HUES6 (cell line): Measurements from ENCODE around the gene MED13L.

Source experiments
- H3K27ac ChIP-seq: 2 replicates; pipeline ENCODE4 v1.7.0; 2013; ENCODE audit warnings: low read depth, mild to moderate bottlenecking, low read length, inconsistent platforms
- H3K27me3 ChIP-seq: 2 replicates; pipeline ENCODE4 v1.6.1; 2013; ENCODE audit warnings: low read length; ENCODE audit not compliant: control insufficient read depth, insufficient read depth
- H3K36me3 ChIP-seq: 2 replicates; pipeline ENCODE4 v1.6.1; 2013; ENCODE audit warnings: low read length; ENCODE audit not compliant: control insufficient read depth, insufficient read depth
- H3K4me1 ChIP-seq: 2 replicates; pipeline ENCODE4 v1.6.1; 2013; ENCODE audit warnings: low read length; ENCODE audit not compliant: control insufficient read depth, insufficient read depth
- H3K4me3 ChIP-seq: 2 replicates; pipeline ENCODE4 v1.5.1; 2013; ENCODE audit warnings: low read depth, low read length
- H3K9ac ChIP-seq: one replicate; pipeline ENCODE4 v1.6.1; 2013; ENCODE audit warnings: mild to moderate bottlenecking, low read length
- H3K9me3 ChIP-seq: 2 replicates; pipeline ENCODE4 v1.6.1; 2013; ENCODE audit warnings: low read depth, low read length; ENCODE audit not compliant: control insufficient read depth, insufficient read depth

Gene MED13L

DNA sequence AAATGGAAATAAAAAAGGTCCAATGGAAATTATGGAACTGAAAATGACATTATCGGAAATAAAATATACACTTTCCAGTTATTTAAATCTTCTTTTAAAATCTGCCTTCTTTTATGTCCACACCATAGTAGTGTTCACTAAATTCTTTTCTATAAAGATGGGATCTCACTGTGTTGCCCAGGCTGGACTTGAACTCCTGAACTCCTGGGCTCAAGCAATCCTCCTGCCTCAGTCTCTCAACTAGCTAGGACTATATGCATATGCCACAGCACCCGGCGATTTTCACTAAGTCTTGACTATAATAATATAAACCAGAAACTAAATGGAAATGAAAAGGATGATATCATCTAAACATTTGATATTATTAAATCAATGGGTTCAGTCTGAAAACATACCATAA, 188.4 kb downstream of the MED13L start:
- Histone ChIP-seq H3K27me3 (no peaks in the 10 kb centered on the region), H3K27ac (no peak overlapping the region), H3K9ac (no peak overlapping the region), H3K36me3 (no peaks in the 10 kb centered on the region), H3K4me3 (no peak overlapping the region), H3K4me1 (peaks cover 7% of the 10 kb centered on the region), H3K9me3 (no peaks in the 10 kb centered on the region)

- Histone ChIP-seq H3K27ac (no peak overlapping the region), H3K27me3 (no peaks in the 10 kb centered on the region), H3K9ac (no peak overlapping the region), H3K4me1 (peaks cover 7% of the 10 kb centered on the region), H3K9me3 (no peaks in the 10 kb centered on the region), H3K4me3 (no peak overlapping the region), H3K36me3 (no peaks in the 10 kb centered on the region)
These were observed 189.5 kb downstream of the MED13L start for GRCh38 chr12:116087962-116088361.

DNA sequence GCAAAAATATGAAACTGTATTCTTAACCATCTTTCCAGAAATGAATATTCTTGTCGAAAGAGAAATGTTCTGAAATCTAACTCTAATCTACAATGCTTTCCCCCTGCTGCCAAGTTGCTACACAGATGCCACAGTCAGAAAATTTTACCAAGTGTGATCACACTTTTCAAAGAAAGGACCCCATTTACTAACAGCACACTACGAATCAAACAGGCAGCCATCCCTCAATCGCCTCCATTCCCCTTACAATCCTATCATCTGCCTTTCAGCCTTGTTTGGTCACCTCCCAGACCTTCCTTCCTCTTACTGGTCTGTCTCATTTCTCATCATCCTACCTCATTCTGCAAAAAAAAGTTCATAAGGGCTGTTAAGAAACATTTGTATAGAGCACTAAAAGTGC, 190.1 kb downstream of the MED13L start:
- H3K4me3 ChIP-seq, result no peak overlapping the region
- no peaks in the 10 kb centered on the region for H3K36me3 ChIP-seq
- peaks cover 7% of the 10 kb centered on the region for H3K4me1 ChIP-seq
- H3K27ac ChIP-seq, result no peak overlapping the region
- H3K27me3 ChIP-seq, result no peaks in the 10 kb centered on the region
- H3K9me3 ChIP-seq, result no peaks in the 10 kb centered on the region
- H3K9ac ChIP-seq, result no peak overlapping the region

DNA sequence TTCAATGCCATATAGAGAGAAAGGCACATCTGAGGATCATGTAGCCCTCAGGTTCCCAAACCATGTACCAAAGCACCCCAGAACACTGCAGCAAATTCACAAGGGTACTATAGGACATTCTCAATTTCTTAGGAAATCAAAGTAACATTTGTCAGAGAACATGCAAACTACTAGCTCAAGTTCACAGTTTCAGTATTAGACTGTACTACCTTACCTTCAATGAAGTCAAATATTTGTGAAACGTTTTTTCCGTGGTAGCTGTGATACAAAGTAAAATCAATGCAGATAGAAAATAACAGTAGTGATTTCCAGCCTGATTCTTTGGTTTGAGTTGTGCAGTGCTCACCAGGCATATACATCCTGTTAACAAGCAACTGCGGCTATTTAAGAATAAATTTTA, 197.1 kb downstream of the MED13L start:
- Histone ChIP-seq H3K4me1 (peaks cover 6% of the 10 kb centered on the region), H3K27ac (no peak overlapping the region), H3K9me3 (no peaks in the 10 kb centered on the region), H3K9ac (no peak overlapping the region), H3K36me3 (no peaks in the 10 kb centered on the region), H3K4me3 (no peak overlapping the region), H3K27me3 (no peaks in the 10 kb centered on the region)

DNA sequence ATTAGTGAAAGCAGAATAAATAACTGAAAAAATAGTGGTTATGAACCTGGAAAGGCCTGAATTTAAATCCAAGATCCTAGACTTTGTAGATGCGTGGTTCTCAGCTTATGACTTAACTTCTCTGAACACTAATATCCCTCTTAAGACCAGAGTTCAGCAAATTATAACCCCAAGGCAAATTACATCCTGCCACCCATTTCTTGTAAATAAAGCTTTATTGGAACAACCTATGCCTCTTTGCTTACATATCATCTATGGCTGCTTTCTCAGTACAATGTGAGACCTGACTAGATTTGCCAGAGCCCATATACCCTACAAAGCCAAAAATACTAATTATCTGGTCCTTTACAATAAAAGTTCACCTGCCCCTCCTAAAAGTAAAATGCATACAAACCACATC, 199.1 kb downstream of the MED13L start:
- peaks cover 10% of the 10 kb centered on the region for H3K4me1 ChIP-seq
- no peak overlapping the region for H3K27ac ChIP-seq
- H3K4me3 ChIP-seq, result no peak overlapping the region
- H3K27me3 ChIP-seq, result no peaks in the 10 kb centered on the region
- no peaks in the 10 kb centered on the region for H3K36me3 ChIP-seq
- H3K9ac ChIP-seq, result no peak overlapping the region
- H3K9me3 ChIP-seq, result no peaks in the 10 kb centered on the region

DNA sequence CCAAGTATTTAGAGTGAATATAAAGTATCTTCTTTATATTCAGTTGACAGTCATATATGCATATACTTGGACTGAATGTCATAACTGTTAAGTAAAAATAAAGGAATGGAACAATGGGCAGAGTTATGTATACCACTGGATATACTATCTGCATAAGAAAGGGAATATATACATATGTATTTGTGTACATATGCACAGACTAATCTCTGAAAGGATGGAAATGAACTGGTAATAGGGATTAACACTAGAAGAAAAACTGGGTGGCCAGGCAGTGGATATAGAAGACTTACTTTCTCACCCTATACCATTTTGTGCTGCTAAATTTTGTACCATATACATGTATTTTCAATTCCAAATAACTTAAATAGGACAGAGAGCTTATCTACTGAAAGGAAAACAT, 200.1 kb downstream of the MED13L start:
- no peak overlapping the region for H3K27ac ChIP-seq
- H3K4me1 ChIP-seq, result peaks cover 10% of the 10 kb centered on the region
- no peak overlapping the region for H3K4me3 ChIP-seq
- H3K36me3 ChIP-seq, result no peaks in the 10 kb centered on the region
- no peak overlapping the region for H3K9ac ChIP-seq
- no peaks in the 10 kb centered on the region for H3K27me3 ChIP-seq
- no peaks in the 10 kb centered on the region for H3K9me3 ChIP-seq

DNA sequence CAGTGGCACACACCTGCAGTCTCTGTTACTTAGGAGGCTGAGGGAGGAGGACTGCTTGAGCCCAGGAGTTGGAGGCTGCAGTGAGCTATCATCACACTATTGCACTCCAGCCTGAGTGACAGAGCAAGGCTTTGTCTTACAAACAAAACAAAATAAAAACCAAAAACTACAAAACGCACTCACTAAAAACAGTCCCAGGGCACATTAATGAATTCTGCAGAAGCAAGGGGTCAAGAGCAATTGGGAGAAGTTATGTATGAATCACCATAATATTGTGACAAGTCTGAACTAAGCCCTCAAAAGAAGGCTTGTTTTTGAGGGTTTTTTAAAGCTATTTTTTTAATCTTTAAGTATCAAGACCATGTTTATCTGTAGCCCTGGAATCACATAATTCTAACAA, 201.1 kb downstream of the MED13L start:
- no peaks in the 10 kb centered on the region for H3K9me3 ChIP-seq
- no peak overlapping the region for H3K9ac ChIP-seq
- H3K27me3 ChIP-seq, result no peaks in the 10 kb centered on the region
- H3K4me1 ChIP-seq, result peaks cover 15% of the 10 kb centered on the region
- H3K4me3 ChIP-seq, result no peak overlapping the region
- no peak overlapping the region for H3K27ac ChIP-seq
- no peaks in the 10 kb centered on the region for H3K36me3 ChIP-seq

DNA sequence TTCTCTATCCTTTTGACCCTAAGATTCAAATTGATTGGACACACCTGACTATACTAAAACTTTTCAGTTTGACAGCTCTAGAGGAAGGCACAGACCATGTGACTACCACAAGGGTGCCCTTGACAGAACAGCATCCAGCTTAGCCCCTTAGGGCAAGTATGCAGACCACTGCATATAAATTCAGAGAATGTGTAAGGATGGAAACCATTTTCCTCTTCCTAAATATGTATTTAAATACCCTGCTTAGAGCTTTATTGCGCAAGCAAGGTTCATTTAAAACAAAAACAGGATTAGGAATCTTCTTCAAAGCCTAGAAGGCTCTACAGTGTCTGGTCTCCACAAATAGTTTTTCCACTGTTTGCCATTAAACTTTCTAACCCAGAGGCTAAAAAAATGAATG, 202.8 kb downstream of the MED13L start:
- no peak overlapping the region for H3K9ac ChIP-seq
- no peaks in the 10 kb centered on the region for H3K27me3 ChIP-seq
- no peaks in the 10 kb centered on the region for H3K9me3 ChIP-seq
- no peaks in the 10 kb centered on the region for H3K36me3 ChIP-seq
- H3K4me3 ChIP-seq, result no peak overlapping the region
- peaks cover 15% of the 10 kb centered on the region for H3K4me1 ChIP-seq
- no peak overlapping the region for H3K27ac ChIP-seq

GRCh38 chr12:116071555-116072230, 205.8 kb downstream of the MED13L start:
- Histone ChIP-seq H3K27ac (no peak overlapping the region), H3K9me3 (no peaks in the 10 kb centered on the region), H3K9ac (no peak overlapping the region), H3K27me3 (no peaks in the 10 kb centered on the region), H3K36me3 (no peaks in the 10 kb centered on the region), H3K4me3 (no peak overlapping the region), H3K4me1 (peaks cover 10% of the 10 kb centered on the region)

GRCh38 chr12:116070444-116070843, 207.0 kb downstream of the MED13L start:
- no peak overlapping the region for H3K4me3 ChIP-seq
- H3K9ac ChIP-seq, result no peak overlapping the region
- peaks cover 10% of the 10 kb centered on the region for H3K4me1 ChIP-seq
- H3K9me3 ChIP-seq, result no peaks in the 10 kb centered on the region
- no peaks in the 10 kb centered on the region for H3K36me3 ChIP-seq
- H3K27ac ChIP-seq, result no peak overlapping the region
- no peaks in the 10 kb centered on the region for H3K27me3 ChIP-seq

- H3K4me3 ChIP-seq, result no peak overlapping the region
- peaks cover 5% of the 10 kb centered on the region; the same call in 1 of the 2 replicates for H3K4me1 ChIP-seq
- H3K9ac ChIP-seq, result no peak overlapping the region
These were observed 207.6 kb downstream of the MED13L start for GRCh38 chr12:116069943-116070342.

DNA sequence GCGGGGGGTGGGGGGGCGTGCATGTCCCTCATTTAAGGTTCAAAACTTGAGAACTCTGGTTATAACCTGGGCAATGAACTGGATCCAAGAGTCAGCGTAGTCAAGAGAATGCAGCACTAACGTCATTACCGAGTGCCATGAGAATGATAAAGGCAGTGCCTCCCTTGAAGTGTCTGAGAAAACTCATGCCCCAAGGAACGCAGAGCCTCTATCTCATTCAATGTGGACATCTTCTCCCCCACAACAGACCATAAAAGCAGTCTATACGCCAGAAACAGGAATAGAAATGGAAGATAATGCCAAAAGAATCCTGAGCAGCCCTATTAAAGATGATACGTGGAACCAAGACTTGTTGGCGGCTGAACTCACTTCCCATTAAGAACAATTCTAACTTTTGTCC, 208.6 kb downstream of the MED13L start:
- Histone ChIP-seq H3K4me1 (peaks cover 9% of the 10 kb centered on the region), H3K4me3 (no peak overlapping the region), H3K27me3 (no peaks in the 10 kb centered on the region), H3K36me3 (no peaks in the 10 kb centered on the region), H3K9me3 (no peaks in the 10 kb centered on the region), H3K9ac (no peak overlapping the region), H3K27ac (no peak overlapping the region)

More at GRCh38 chr12:116069943-116070342, 207.6 kb downstream of the MED13L start:
- Histone ChIP-seq H3K36me3 (no peaks in the 10 kb centered on the region), H3K9me3 (no peaks in the 10 kb centered on the region), H3K27me3 (no peaks in the 10 kb centered on the region), H3K27ac (no peak overlapping the region)
